HG03064 (cell line): ENCODE measurements around the gene C1orf216.
"Not testable (repeated sequence)": the region's sequence is repeated elsewhere in the genome, so short reads cannot be mapped to it uniquely, and the experiment has no call there.

Experiments used
- ATAC-seq: cut with Tn5 transposase; IDR thresholded peaks from one replicate; pipeline ENCODE4 v1.9.1; 2021; ENCODE audit warnings: low read depth; ENCODE audit not compliant: unreplicated experiment

The C1orf216 gene

DNA sequence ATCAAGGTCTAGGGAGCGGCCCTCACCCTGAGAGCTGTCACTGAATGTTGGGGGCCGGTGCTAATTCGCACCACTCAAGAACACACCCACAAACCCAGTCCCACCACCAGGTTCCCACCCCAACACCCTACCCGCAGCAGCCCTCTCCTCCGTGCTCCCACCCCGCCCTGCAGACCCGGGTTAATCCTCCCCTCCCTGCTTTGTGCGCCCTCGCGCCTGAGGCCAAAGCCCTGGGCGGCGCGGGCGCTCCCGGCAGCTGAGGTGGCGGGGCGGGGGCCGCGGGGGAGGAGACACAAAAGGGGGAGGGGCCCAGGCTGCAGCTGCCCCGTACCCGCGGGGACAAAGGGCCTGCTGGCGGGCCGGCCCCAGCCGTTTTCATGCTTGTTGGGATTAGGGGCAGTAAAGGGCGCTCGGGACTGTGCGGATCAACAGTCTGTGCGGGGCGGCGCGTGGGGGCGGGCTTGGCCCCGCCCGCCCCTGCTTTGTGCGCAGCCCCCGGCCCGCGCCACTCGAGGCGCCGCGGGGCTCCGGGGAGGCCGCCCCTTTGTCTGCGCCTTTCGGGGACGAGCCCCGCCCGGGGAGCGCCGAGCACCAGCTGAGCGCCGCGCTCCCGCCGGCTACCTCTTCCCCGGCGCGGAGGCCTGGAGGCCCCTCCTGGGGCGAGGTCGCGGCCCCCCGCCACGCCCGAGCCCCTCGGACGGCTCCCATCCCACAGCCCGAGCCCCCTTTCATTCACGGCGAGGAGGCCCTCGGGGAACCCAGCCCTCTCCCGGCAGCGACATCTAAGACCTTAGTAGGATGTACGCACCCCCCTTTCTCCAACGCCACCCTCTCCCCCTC, 10.9 kb downstream of the C1orf216 start:
- ATAC-seq = no peak

DNA sequence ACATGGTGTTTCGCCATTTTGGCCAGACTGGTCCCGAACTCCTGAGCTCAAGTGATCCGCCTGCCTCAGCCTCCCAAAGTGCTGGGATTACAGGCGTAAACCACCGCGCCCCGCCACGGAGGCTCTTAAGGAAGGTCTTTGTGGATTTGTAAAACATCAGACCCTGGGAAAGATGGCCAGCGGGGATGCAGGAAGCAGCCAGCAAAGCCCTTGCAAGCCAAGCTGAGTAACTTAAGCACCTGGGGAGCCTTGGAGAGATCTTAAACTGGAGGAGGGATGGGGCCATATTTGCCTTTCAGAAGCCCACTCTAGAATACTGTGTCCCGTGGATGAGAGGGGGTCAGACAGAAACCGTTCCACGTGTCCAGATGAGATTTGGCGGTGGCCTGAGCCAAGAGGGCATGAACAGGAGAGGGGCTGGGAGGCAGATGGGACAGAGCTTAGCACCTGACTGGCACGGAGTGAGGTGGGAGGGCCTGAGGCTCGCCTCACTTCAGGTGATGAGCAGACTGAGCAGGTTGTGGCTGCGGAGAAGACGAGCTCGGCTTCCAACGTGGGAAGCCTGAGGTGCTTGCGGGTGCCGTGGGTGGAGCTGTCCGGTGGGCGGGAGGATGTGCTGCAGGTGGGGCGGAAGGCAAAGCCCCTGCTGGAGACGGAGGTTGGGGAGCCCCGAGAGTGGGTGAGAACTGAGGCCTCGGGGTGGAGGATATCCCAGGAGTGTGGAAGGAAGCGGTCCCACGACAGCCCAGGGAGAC, 11.7 kb downstream of the C1orf216 start:
- ATAC-seq = no peak

GRCh38 chr1:35702508-35702907, 16.2 kb downstream of the C1orf216 start:
- no peak for ATAC-seq

- ATAC-seq = not testable (repeated sequence)
Observed at GRCh38 chr1:35699152-35699551, 19.5 kb downstream of the C1orf216 start.

DNA sequence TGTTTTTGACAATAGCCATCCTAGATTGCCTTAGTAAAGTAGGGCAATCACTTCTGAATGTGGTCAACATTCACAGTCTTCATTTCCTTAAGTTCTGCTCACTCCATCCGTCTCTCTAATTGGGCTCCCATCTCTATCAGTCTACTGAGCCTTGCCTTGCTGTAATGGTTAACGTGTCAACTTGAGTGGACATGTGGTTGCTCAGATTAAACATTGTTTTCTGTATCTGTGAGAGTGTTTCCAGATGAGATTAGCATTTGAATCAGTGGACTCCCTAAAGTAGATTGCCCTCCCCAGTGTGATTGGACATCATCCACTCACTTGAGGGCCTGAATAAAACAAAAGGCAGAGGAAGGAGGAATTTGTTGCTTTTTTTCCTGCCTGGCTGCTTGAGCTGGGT, 26.4 kb downstream of the C1orf216 start:
- ATAC-seq = no peak

DNA sequence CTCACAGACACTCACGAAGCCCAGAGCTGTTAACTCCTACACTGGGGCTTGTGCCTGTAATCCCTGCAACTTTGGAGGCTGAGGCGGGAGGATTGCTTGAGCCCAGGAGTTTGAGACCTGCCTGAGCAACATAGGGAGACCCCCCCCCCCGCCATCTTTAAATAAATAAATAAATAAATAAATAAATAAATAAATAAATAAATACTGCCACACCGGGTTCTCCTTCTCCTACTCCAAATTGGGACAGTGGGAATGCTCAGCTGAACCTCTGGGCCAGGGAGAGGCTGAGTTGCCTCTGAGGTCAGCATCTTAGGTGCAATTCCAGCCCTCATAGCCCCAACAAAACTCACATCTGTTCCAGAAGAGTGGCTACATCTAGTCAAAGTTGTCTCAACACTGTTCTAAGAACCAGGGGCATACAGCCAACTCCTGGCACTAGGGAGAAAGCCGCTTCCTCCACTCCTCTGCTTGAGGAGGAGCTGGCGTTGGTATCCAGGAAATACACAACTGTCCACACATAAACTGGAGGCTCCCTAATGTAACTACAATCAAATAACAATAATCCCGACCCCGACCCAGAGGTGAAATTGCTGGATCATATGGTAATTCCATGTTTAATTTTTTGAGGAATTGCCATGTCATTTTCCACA, 27.0 kb downstream of the C1orf216 start:
- no peak for ATAC-seq

DNA sequence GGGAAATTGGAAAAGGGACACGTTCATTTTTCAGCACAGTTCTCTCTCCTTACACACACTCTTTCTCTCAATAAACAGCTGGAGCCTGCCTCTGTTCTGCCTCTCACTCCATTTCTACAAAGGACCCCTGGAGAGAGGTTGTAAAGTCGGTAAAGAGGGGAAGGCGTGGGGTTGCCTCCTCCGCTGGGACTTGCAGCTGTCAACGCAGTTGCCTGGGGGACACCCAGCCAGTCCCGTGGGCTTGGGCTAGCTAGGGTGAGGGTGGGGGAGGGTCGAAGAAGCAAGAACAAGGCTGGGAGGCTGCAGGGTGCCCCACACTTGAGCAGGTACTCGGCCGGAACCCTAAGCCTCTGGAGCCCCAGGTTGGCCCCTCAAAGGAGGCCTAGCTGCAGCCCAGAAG, 27.6 kb downstream of the C1orf216 start:
- ATAC-seq = no peak

DNA sequence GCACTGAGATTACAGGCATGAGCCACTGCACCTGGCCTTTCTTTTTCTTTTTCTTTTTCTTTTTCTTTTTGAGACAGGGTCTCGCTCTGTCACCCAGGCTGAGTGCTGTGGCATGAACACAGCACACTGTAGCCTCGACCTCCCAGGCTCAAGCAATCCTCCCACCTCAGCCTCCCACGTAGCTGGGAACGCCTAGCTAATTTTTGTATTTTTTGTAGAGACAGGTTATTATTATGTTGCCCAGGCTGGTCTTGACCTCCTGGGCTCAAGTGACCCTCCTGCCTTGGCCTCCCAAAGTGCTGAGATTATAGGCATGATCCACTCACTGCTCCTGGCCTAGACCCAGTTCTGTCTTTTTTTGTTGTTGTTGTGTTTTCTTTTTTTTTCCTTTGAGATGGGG, 28.6 kb downstream of the C1orf216 start:
- not testable (repeated sequence) for ATAC-seq

DNA sequence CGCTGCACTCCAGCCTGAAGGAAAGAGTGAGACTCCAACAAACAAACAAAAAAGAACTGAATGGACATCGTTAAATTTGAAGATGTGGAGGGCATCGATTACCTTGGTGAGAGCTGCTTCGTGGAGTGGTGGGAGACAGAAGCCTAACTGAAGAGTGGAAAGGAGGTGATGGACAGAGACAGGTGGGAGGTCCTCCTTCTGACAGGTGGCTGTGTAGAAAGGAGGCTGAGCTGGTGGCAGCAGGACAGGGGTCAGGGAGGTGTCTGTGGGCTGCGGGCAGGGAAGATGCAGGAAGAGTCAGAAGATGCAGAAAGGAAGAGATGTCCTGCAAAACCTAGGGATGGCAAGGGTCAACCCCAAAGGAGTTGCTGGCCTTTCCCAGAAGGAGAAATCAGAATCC, 30.5 kb downstream of the C1orf216 start:
- ATAC-seq = no peak

DNA sequence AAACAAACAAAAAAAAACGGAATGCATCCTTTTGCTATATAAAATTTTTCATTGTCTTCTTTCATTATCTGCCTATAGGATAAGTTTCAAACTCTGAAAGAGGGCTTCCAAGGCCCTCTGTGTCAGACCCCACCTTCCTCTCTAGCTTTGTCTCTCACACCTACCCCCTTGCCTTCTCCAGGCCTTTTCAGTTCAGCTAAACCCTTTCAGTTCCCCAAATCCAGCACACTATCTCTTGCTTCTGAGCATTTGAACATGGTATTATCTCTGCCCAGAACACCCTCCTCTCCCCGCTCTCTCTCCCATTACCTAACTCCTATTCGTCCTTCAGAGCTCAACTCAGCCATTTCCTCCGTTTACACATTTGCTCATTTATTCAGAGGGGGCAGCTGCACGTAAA, 35.7 kb downstream of the C1orf216 start:
- ATAC-seq = no peak

DNA sequence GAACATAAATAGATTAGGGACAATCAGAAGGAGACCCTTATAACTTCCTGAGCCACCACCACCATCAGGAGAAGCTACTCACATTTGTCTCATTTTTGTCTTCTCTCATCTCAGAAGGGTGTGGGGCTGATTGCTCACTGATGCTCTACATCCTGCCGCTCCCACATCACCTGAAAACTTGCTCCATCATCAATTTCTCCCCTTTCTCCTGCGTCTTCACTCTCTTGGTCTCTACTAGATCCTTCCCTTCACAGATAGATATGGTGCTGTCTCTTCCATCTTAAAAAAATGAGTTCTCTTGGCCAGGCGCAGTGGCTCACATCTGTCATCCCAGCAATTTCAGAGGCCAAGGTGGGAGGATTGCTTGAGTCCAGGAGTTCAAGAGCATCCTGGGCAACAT, 38.4 kb downstream of the C1orf216 start:
- ATAC-seq = no peak

- no peak for ATAC-seq
Observed at GRCh38 chr1:35675773-35676172, 42.9 kb downstream of the C1orf216 start.

GRCh38 chr1:35674111-35674510, 44.6 kb downstream of the C1orf216 start:
- ATAC-seq = no peak

GRCh38 chr1:35672116-35672515, 46.6 kb downstream of the C1orf216 start:
- no peak for ATAC-seq

GRCh38 chr1:35668506-35668905, 50.2 kb downstream of the C1orf216 start:
- no peak for ATAC-seq

DNA sequence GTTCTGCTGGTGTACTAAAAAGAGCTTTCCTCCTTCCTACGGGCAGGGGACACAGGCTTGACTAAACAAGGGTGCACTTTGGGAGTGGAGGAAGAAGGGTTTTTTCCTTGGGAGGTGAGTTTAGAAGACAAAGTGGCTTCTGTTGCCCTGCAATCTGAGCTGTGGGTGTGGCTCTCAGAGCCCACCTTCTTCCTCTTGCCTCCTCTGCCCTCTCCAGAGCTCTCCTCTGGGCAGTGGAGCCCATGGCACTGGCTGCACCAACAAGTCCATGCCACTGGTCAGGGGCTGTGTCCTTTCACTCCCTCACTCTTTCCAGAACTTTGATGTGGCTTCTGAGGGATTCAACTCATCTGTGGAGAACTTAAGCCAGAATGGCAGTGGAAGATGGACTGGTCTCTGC, 51.8 kb downstream of the C1orf216 start:
- no peak for ATAC-seq

- ATAC-seq = no peak
Observed at GRCh38 chr1:35666216-35666615, 52.5 kb downstream of the C1orf216 start.
